ENCODE results near the gene GNB1L. TPM values are rescaled to one million over a fixed set of nuclear protein-coding genes. Genes with fewer than 3 reads are reported as not detected.

GNB1L gene
- total and polyA plus RNA-seq, 2 of the 13 experiments (the other 11 are each of a cell fraction or from before 2014, with no cell fraction given), result 2.5 to 7.4 TPM

- TF ChIP-seq ZNF383 (CRISPR knock-in tag; IDR thresholded peaks at IDR 0.05; ENCODE audit: borderline replicate concordance) (no peak), PLSCR1 (CRISPR knock-in tag; IDR thresholded peaks at IDR 0.05; ENCODE audit: borderline replicate concordance) (no peak), ELK4 (CRISPR knock-in tag; IDR thresholded peaks at IDR 0.05; ENCODE audit: borderline replicate concordance) (no peak), ZMYM3 (CRISPR knock-in tag; IDR thresholded peaks at IDR 0.05) (no peak), ARID5B (CRISPR knock-in tag; IDR thresholded peaks at IDR 0.05) (no peak)
These were observed 38.8 kb downstream of the GNB1L start (continued) for GRCh38 chr22:19815823-19816290.

- no peaks in the 10 kb centered on the region for H3K36me3 ChIP-seq (replicated peaks in 1 of 2; ENCODE audit: control insufficient read depth in 1 of 2, insufficient read depth in 2 of 2, low read length in 2 of 2)
- ATAC-seq (no peak), DNase-seq (ENCODE audit: low spot score) (no peak), FAIRE-seq (no peak)
- no peaks in the 10 kb centered on the region for H3K9me3 ChIP-seq (ENCODE audit: low read length)
- H3K27me3 ChIP-seq (ENCODE audit: control insufficient read depth in 1 of 2, insufficient read depth in 2 of 2, low read length in 2 of 2), result no peaks in the 10 kb centered on the region
- H3K4me3 ChIP-seq (replicated peaks in 1 of 3; ENCODE audit: insufficient read depth in 1 of 3, low read depth in 2 of 3, low read length in 3 of 3), result no peak overlapping the region
- H3K9ac ChIP-seq (ENCODE audit: insufficient read depth, low read depth, low read length), result no peak overlapping the region
- H4K20me1 ChIP-seq (ENCODE audit: insufficient read depth, low read length), result no peaks in the 10 kb centered on the region
- ChIA-PET CTCF (ENCODE audit: low intra/inter-chr PET ratio, low total read pairs) (no interaction called here), POLR2A (no interaction called here)
- no peak overlapping the region for H3K27ac ChIP-seq (ENCODE audit: extremely low read length, insufficient read depth, low read length)
- H3K4me1 ChIP-seq (ENCODE audit: insufficient read depth, low read length), result no peaks in the 10 kb centered on the region
- H3K4me2 ChIP-seq (ENCODE audit: low read depth, low read length), result no peak overlapping the region
- in situ Hi-C loops (cut with HindIII; ENCODE audit: extremely low pct_ligation_motif_present, low pct_unique_long_range_greater_than_20kb), result no loop called here
- no peak overlapping the region for H2AFZ ChIP-seq (ENCODE audit: low read length)
- BruUV-seq (replicated peaks), result no TSS peak
- intact Hi-C loops (cut with micrococcal nuclease; ENCODE audit: unreplicated experiment), result no loop called here
- H3K79me2 ChIP-seq (ENCODE audit: insufficient read depth, low read length), result no peaks in the 10 kb centered on the region
- WGBS (ENCODE audit: low lambda C conversion rate), result 95% methylated on average over 15 of the region's 18 CpGs
- TF ChIP-seq TFDP2 (CRISPR knock-in tag; IDR thresholded peaks at IDR 0.05) (no peak), ZXDC (CRISPR knock-in tag; IDR thresholded peaks at IDR 0.05) (no peak), CEBPB (IDR thresholded peaks at IDR 0.05; ENCODE audit: borderline replicate concordance, low read depth, low read length) (no peak), CC2D1A (CRISPR knock-in tag; IDR thresholded peaks at IDR 0.05) (no peak), ZNF792 (CRISPR knock-in tag; IDR thresholded peaks at IDR 0.05) (no peak), ATAD3A (CRISPR knock-in tag; IDR thresholded peaks at IDR 0.05) (no peak), PAWR (CRISPR knock-in tag; IDR thresholded peaks at IDR 0.05; ENCODE audit: borderline replicate concordance) (no peak)
These were observed 39.4 kb downstream of the GNB1L start for GRCh38 chr22:19815093-19815822.

All from HepG2 (cell line).